Activated T-cell treated with anti-CD3 and anti-CD28 coated beads, Interleukin-2, amount 50 U/mL, for 4 hours (primary cell): ENCODE results near the gene PTPN3. TPM values are rescaled to one million over a fixed set of nuclear protein-coding genes. Genes with fewer than 3 reads are reported as not detected.

ENCODE experiments used
- ATAC-seq, 2 donors: fragments of 200-7000 bp; cut with Tn5 transposase; one replicate each; pipeline ENCODE4 v1.10.0; 2021
- DNase-seq: peaks from one replicate; pipeline ENCODE4 v3.0.0-alpha.2; 2020
- H3K27me3 Mint-ChIP-seq: one replicate; pipeline ENCODE4 v1.8.0; 2021; ENCODE audit warnings: low read depth, mixed read lengths
- H3K36me3 Mint-ChIP-seq: one replicate; pipeline ENCODE4 v1.8.0; 2022; ENCODE audit warnings: mixed read lengths; ENCODE audit not compliant: insufficient read depth
- H3K4me1 Mint-ChIP-seq: one replicate; pipeline ENCODE4 v1.8.0; 2021; ENCODE audit warnings: low read depth, mixed read lengths
- H3K4me3 Mint-ChIP-seq: one replicate; pipeline ENCODE4 v1.8.0; 2021; ENCODE audit warnings: mild to moderate bottlenecking, moderate library complexity, mixed read lengths
- H3K9me3 Mint-ChIP-seq: one replicate; pipeline ENCODE4 v1.8.0; 2021; ENCODE audit warnings: mixed read lengths
- total RNA-seq, 3 donors: library from RNA; stranded (reverse); gene quantifications; one replicate each; pipeline ENCODE4 v1.2.1, GENCODE V29; 2021

Gene PTPN3
- total RNA-seq, 3 donors from 2014 or later = 0.03 to 0.18 (median 0.08) TPM

GRCh38 chr9:109441296-109441695, 56.8 kb downstream of the PTPN3 start:
- Mint-ChIP-seq H3K27me3 (peaks cover 23% of the 10 kb centered on the region), H3K4me3 (no peak overlapping the region), H3K4me1 (peaks cover 8% of the 10 kb centered on the region), H3K9me3 (no peaks in the 10 kb centered on the region), H3K36me3 (no peaks in the 10 kb centered on the region)
- ATAC-seq (no peak), DNase-seq (no peak)

- H3K9me3 Mint-ChIP-seq = no peaks in the 10 kb centered on the region
- H3K4me1 Mint-ChIP-seq = peaks cover 8% of the 10 kb centered on the region
- no peak for DNase-seq
- no peak overlapping the region for H3K4me3 Mint-ChIP-seq
- no peaks in the 10 kb centered on the region for H3K36me3 Mint-ChIP-seq
- H3K27me3 Mint-ChIP-seq = peaks cover 21% of the 10 kb centered on the region
- peak; percentile 95 to 98 for ATAC-seq
Measured at GRCh38 chr9:109440797-109441287, 57.3 kb downstream of the PTPN3 start.

GRCh38 chr9:109440117-109440515, 58.0 kb downstream of the PTPN3 start:
- DNase-seq (no peak), ATAC-seq (no peak)
- no peak overlapping the region for H3K4me3 Mint-ChIP-seq
- H3K36me3 Mint-ChIP-seq = no peaks in the 10 kb centered on the region
- peaks cover 20% of the 10 kb centered on the region for H3K27me3 Mint-ChIP-seq
- no peaks in the 10 kb centered on the region for H3K9me3 Mint-ChIP-seq
- peaks cover 8% of the 10 kb centered on the region for H3K4me1 Mint-ChIP-seq

- H3K9me3 Mint-ChIP-seq = no peaks in the 10 kb centered on the region
- H3K27me3 Mint-ChIP-seq = peaks cover 24% of the 10 kb centered on the region
- H3K36me3 Mint-ChIP-seq = no peaks in the 10 kb centered on the region
- no peak overlapping the region for H3K4me3 Mint-ChIP-seq
- DNase-seq (no peak), ATAC-seq (no peak)
- peaks cover 8% of the 10 kb centered on the region for H3K4me1 Mint-ChIP-seq
Measured at GRCh38 chr9:109439378-109440116, 58.6 kb downstream of the PTPN3 start.

GRCh38 chr9:109437286-109437685, 60.8 kb downstream of the PTPN3 start:
- H3K9me3 Mint-ChIP-seq = no peaks in the 10 kb centered on the region
- H3K36me3 Mint-ChIP-seq = no peaks in the 10 kb centered on the region
- peaks cover 8% of the 10 kb centered on the region for H3K4me1 Mint-ChIP-seq
- ATAC-seq (no peak), DNase-seq (no peak)
- H3K4me3 Mint-ChIP-seq = no peak overlapping the region
- H3K27me3 Mint-ChIP-seq = peaks cover 18% of the 10 kb centered on the region

GRCh38 chr9:109436071-109436470, 62.0 kb downstream of the PTPN3 start:
- DNase-seq = no peak
- H3K27me3 Mint-ChIP-seq = peaks cover 20% of the 10 kb centered on the region
- H3K9me3 Mint-ChIP-seq = no peaks in the 10 kb centered on the region
- no peak for ATAC-seq
- H3K36me3 Mint-ChIP-seq = no peaks in the 10 kb centered on the region
- no peak overlapping the region for H3K4me3 Mint-ChIP-seq
- peaks cover 8% of the 10 kb centered on the region for H3K4me1 Mint-ChIP-seq

GRCh38 chr9:109433476-109433875, 64.6 kb downstream of the PTPN3 start:
- Mint-ChIP-seq H3K4me3 (no peak overlapping the region), H3K36me3 (no peaks in the 10 kb centered on the region)
- ATAC-seq = no peak

GRCh38 chr9:109430231-109430630, 67.9 kb downstream of the PTPN3 start:
- no peaks in the 10 kb centered on the region for H3K36me3 Mint-ChIP-seq
- ATAC-seq (no peak), DNase-seq (no peak)
- H3K27me3 Mint-ChIP-seq = peaks cover 7% of the 10 kb centered on the region
- no peaks in the 10 kb centered on the region for H3K9me3 Mint-ChIP-seq
- no peaks in the 10 kb centered on the region for H3K4me1 Mint-ChIP-seq
- H3K4me3 Mint-ChIP-seq = no peak overlapping the region

More at GRCh38 chr9:109433476-109433875, 64.6 kb downstream of the PTPN3 start:
- Mint-ChIP-seq H3K4me1 (no peaks in the 10 kb centered on the region), H3K9me3 (no peaks in the 10 kb centered on the region), H3K27me3 (peaks cover 18% of the 10 kb centered on the region)
- DNase-seq = no peak

- no peak overlapping the region for H3K4me3 Mint-ChIP-seq
- no peaks in the 10 kb centered on the region for H3K4me1 Mint-ChIP-seq
- ATAC-seq = no peak
- DNase-seq = no peak
- no peaks in the 10 kb centered on the region for H3K9me3 Mint-ChIP-seq
- H3K27me3 Mint-ChIP-seq = peaks cover 2% of the 10 kb centered on the region
- no peaks in the 10 kb centered on the region for H3K36me3 Mint-ChIP-seq
Measured at GRCh38 chr9:109428854-109429253, 69.3 kb downstream of the PTPN3 start.

GRCh38 chr9:109427886-109428285, 70.2 kb downstream of the PTPN3 start:
- H3K36me3 Mint-ChIP-seq = no peaks in the 10 kb centered on the region
- no peak for ATAC-seq
- H3K4me1 Mint-ChIP-seq = no peaks in the 10 kb centered on the region
- H3K27me3 Mint-ChIP-seq = peaks cover 5% of the 10 kb centered on the region
- no peak overlapping the region for H3K4me3 Mint-ChIP-seq
- DNase-seq = no peak
- no peaks in the 10 kb centered on the region for H3K9me3 Mint-ChIP-seq

- ATAC-seq (no peak), DNase-seq (no peak)
- Mint-ChIP-seq H3K27me3 (peaks cover 8% of the 10 kb centered on the region), H3K36me3 (no peaks in the 10 kb centered on the region), H3K9me3 (no peaks in the 10 kb centered on the region), H3K4me3 (no peak overlapping the region), H3K4me1 (no peaks in the 10 kb centered on the region)
Measured at GRCh38 chr9:109426626-109427402, 71.3 kb downstream of the PTPN3 start.

- Mint-ChIP-seq H3K9me3 (no peaks in the 10 kb centered on the region), H3K27me3 (peaks cover 11% of the 10 kb centered on the region), H3K4me1 (no peaks in the 10 kb centered on the region), H3K36me3 (no peaks in the 10 kb centered on the region), H3K4me3 (no peak overlapping the region)
- no peak for DNase-seq
- no peak for ATAC-seq
Measured at GRCh38 chr9:109424618-109425017, 73.5 kb downstream of the PTPN3 start.

- H3K4me1 Mint-ChIP-seq = no peaks in the 10 kb centered on the region
- no peaks in the 10 kb centered on the region for H3K9me3 Mint-ChIP-seq
- H3K27me3 Mint-ChIP-seq = peaks cover 11% of the 10 kb centered on the region
- no peak for DNase-seq
- H3K36me3 Mint-ChIP-seq = no peaks in the 10 kb centered on the region
- H3K4me3 Mint-ChIP-seq = no peak overlapping the region
- ATAC-seq = no peak
Measured at GRCh38 chr9:109423877-109424276, 74.2 kb downstream of the PTPN3 start.

GRCh38 chr9:109422641-109423040, 75.5 kb downstream of the PTPN3 start:
- Mint-ChIP-seq H3K27me3 (peaks cover 18% of the 10 kb centered on the region), H3K4me3 (no peak overlapping the region), H3K4me1 (no peaks in the 10 kb centered on the region), H3K36me3 (no peaks in the 10 kb centered on the region), H3K9me3 (no peaks in the 10 kb centered on the region)
- ATAC-seq = no peak
- no peak for DNase-seq
